AG04450 (cell line): ENCODE results near the gene CHRM2. TPM values are rescaled to one million over a fixed set of nuclear protein-coding genes. Genes with fewer than 3 reads are reported as not detected.

Experiments
- CTCF ChIA-PET: fragments of 300-600, 350-600 bp; formaldehyde crosslinking; extraction: SDS; loops from one replicate; lab custom pipeline; 2022; ENCODE audit warnings: antibody characterized with exemption, inconsistent platforms; lab: Charles Lee
- POLR2A ChIA-PET: fragments of 350-600 bp; formaldehyde crosslinking; extraction: SDS; loops from one replicate; lab custom pipeline; 2021; ENCODE audit warnings: antibody characterized with exemption, inconsistent platforms; lab: Yijun Ruan, JAX
- DNase-seq: peaks from one replicate; pipeline ENCODE4 v3.0.0-alpha.2; 2011; ENCODE audit warnings: low read depth, low spot score
- H3K27ac ChIP-seq: one replicate; pipeline ENCODE4 v1.5.1; 2012; ENCODE audit warnings: low read depth, low read length, control low read depth
- H3K27me3 ChIP-seq: one replicate; pipeline ENCODE4 v1.6.0; 2012; ENCODE audit warnings: low read length; ENCODE audit not compliant: control insufficient read depth, insufficient read depth
- H3K4me3 ChIP-seq: 2 replicates; pipeline ENCODE4 v1.5.1; 2011; ENCODE audit warnings: mild to moderate bottlenecking, low read depth, low read length, control low read depth
- H3K9me3 ChIP-seq: 2 replicates; pipeline ENCODE4 v1.5.1; 2012; ENCODE audit warnings: low read length; ENCODE audit not compliant: control insufficient read depth, insufficient read depth
- CTCF ChIP-seq: IDR thresholded peaks from 2 replicates; pipeline ENCODE4 v1.5.1; 2011; ENCODE audit warnings: low read depth, low read length, control low read depth, inconsistent platforms
- polyA plus RNA-seq: library from polyadenylated mRNA; depleted of rRNA; stranded (reverse); fragments of >200 nt; gene quantifications from 2 replicates; pipeline ENCODE4 v1.2.3, GENCODE V29; 2011

CHRM2 gene
- polyA plus RNA-seq, 1 experiment: 85.6 TPM

DNA sequence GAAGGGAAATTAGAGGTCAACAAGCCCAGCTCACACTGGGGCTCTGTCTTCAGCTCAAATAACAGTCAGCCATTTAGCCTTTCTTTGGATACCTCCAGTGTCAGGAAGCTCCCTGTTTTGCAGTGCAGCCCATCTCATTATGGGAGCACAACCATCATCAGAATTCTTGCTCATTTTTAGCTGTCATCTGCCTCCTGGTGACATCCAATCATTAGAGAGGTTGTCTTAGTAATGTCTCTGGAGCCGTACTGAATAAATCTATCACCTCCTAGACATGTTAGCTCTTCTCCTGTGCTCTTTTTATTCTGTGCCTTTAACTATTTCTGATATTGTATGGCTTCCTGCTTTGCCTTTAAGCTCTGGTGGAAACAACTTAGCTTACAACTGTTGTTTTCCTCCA, 74.5 kb downstream of the CHRM2 start:
- H3K27ac ChIP-seq: no peak overlapping the region
- TF ChIP-seq CTCF: no peak
- H3K9me3 ChIP-seq: no peaks in the 10 kb centered on the region
- POLR2A ChIA-PET: interaction anchor here (0.6 kb wide), 1 partner anchor 20 kb away, joined by 4 read pairs; no protein-coding TSS in a partner anchor
- no peaks in the 10 kb centered on the region for H3K27me3 ChIP-seq
- no peak overlapping the region for H3K4me3 ChIP-seq
- CTCF ChIA-PET: no interaction called here
- no peak for DNase-seq

- Histone ChIP-seq H3K4me3 (no peak overlapping the region), H3K27ac (no peak overlapping the region), H3K9me3 (no peaks in the 10 kb centered on the region), H3K27me3 (no peaks in the 10 kb centered on the region)
- ChIA-PET CTCF (no interaction called here), POLR2A (no interaction called here)
- no peak for TF ChIP-seq CTCF
- no peak for DNase-seq
Measured at GRCh38 chr7:136947347-136947746, 78.9 kb downstream of the CHRM2 start.

DNA sequence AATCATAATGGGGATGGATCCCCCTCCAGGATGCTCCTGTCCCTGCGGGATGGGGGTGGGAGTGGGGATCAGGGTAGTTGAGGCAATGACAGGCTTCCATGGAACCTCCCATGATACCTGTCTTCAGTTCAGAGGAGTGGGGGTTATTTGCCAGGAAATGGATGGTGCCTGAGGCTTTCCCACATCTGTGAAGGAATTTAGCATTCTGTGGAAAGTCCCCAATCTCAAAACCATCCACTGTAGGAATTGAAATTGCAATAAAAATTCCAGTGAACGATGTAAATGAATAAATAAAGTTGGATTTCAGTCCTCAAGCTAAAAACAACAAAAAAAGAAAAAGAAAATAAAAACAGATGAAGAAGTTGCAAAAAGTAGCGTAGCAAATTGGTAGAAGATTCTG, 81.9 kb downstream of the CHRM2 start:
- DNase-seq: no peak
- Histone ChIP-seq H3K4me3 (no peak overlapping the region), H3K27ac (no peak overlapping the region), H3K9me3 (no peaks in the 10 kb centered on the region), H3K27me3 (no peaks in the 10 kb centered on the region)
- no peak for TF ChIP-seq CTCF
- ChIA-PET POLR2A (no interaction called here), CTCF (interaction anchor here (1.2 kb wide), 1 partner anchor 76 kb away, joined by 3 read pairs; no protein-coding TSS in a partner anchor)

- H3K27me3 ChIP-seq: no peaks in the 10 kb centered on the region
- no peak overlapping the region for H3K4me3 ChIP-seq
- H3K27ac ChIP-seq: peak overlapping the region; percentile 33
- POLR2A ChIA-PET: interaction anchor here (0.6 to 0.9 kb wide), 2 partner anchors 73 to 137 kb away, joined by 3 to 4 read pairs; no protein-coding TSS in a partner anchor
- DNase-seq: peak; percentile 34
- no peaks in the 10 kb centered on the region for H3K9me3 ChIP-seq
- TF ChIP-seq CTCF: no peak
- CTCF ChIA-PET: no interaction called here
Measured at GRCh38 chr7:136953386-136953785, 84.9 kb downstream of the CHRM2 start.

DNA sequence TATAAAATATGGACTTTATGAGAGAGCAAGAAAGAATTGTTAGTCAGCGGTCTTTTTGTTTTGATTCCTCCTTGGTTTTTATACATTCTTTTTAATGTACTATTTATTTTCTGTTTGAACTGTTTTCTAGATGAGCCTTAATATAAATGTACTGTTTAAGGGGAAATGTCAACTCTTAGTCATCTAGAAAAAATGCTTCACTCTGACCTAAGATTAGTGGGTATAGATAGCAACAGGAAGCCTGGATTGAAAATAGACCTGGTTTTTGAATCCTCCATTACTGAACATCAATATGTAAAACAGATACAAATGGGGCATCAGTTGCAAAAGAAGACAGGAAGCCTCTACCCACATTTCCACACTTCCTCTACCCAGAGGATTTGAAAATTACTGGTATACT, 87.8 kb downstream of the CHRM2 start:
- peak overlapping the region; percentile 72 for H3K27ac ChIP-seq

More for the DNA sequence above, 87.8 kb downstream of the CHRM2 start:
- H3K9me3 ChIP-seq: no peaks in the 10 kb centered on the region
- ChIA-PET CTCF (interaction anchor here (1.0 kb wide), 1 partner anchor 82 kb away, joined by 4 read pairs; no protein-coding TSS in a partner anchor), POLR2A (no interaction called here)
- H3K27me3 ChIP-seq: no peaks in the 10 kb centered on the region
- no peak overlapping the region for H3K4me3 ChIP-seq
- DNase-seq: peak; percentile 42
- TF ChIP-seq CTCF: no peak
